Measurements from ENCODE around the gene ITPKB.

Gene ITPKB

DNA sequence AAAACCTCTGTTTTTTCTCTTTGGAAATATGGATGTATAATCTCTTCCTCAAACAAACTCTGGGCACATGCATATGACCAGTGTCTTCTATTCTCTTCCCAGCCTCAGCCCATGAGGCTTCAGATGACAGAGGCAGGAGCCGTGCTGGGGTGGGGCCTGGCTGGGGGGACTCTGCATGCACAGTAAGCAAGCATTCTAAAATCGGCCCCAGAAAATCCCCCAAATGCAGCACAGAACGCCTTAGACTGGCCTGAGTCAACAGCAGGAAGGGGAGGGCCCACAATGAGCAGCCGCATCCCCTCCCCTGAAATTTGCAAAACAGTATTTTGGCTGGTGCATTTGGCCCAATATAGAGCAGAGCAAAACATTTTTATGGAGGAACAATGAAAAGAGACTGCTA is 47.8 kb downstream of the ITPKB start:
- Mint-ChIP-seq H3K4me1 (peaks cover 97% of the 10 kb centered on the region), H3K36me3 (peaks cover 10% of the 10 kb centered on the region), H3K27ac (peak overlapping the region; percentile 99)

DNA sequence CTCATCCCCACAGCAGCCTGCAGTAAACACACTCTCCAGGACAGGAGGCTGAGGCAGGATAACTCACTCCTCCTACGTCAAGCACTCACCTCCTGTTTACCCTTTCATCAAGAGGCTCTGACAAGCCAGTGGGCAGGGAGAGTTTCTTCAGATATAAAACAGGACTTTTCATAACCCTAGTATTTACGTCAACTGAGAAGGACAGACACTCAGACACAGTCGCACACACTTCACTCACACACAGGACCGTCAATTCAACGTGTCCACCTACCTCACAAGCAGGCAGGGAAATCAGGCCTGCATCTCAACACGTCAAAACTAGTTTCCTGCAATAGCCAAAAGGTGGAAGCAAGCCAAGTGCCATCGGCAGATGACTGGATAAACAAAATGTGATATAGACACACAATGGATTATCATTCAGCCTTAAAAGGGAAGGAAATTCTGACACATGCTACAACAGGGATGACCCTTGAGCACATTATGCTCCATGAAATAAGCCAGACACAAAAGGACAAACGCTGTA is 48.6 kb downstream of the ITPKB start:
- Mint-ChIP-seq H3K27ac (peak overlapping the region; percentile 99), H3K9me3 (no peaks in the 10 kb centered on the region), H3K4me3 (peak overlapping the region; percentile 79), H3K4me1 (peaks cover 97% of the 10 kb centered on the region), H3K36me3 (peaks cover 10% of the 10 kb centered on the region), H3K27me3 (no peaks in the 10 kb centered on the region)

More for the DNA sequence above, 47.8 kb downstream of the ITPKB start:
- Mint-ChIP-seq H3K9me3 (no peaks in the 10 kb centered on the region), H3K27me3 (no peaks in the 10 kb centered on the region), H3K4me3 (peak overlapping the region; percentile 79)

DNA sequence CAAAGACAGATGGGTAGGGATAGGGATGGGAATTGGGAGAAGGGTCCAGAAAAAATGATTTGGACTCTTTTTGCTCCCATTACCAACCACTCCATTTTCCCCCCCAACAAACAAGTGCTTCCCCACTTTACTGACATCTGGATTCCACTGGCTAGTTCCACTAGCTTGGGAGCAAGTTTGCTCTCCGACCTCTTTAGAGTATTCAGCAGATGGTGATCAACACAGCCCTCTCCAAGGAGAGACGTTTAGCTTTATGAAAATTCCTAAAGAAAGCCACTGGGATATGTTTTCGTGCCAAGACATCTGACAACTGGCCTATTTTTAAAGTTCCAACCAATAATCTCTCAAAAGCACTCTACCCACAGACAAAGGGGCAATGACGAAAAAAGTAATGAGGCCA is 50.3 kb downstream of the ITPKB start:
- Mint-ChIP-seq H3K27me3 (no peaks in the 10 kb centered on the region), H3K4me1 (peaks cover 100% of the 10 kb centered on the region), H3K27ac (peak overlapping the region; percentile 99)

DNA sequence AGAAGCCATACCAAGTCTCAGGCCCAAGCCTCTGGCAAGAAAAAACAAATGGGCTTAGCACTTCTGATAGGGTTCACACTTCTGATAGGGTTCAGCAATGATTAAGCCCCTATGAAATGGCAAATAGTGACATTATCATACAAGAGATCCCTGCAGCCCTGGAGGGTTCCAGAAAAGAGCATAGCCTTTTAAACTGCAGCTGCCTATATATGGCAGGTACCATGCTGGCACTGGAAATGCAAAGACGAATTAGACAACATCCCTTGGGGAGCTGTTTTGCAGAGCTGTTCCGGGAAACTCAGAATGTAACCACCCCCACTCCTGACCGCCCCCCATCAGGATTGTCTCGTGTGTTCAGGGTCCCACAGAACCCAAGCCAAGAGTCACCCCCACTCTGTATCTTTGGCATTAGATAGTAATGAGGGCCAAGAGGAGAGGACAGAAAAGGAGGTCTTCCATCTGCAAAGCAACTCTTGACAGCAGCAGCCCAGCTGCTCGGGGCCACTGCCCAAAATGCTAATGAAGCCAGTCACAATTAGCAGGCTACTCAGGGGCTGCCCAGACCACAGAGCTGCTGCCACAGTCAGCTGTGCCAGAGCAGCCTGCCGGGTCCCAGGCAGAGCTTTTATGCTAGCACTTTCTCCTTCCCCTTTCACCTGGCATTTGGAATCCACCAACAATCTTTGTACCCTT is 50.9 kb downstream of the ITPKB start:
- Mint-ChIP-seq H3K4me1 (peaks cover 100% of the 10 kb centered on the region), H3K36me3 (peaks cover 17% of the 10 kb centered on the region), H3K27ac (peak overlapping the region; percentile 99), H3K9me3 (no peaks in the 10 kb centered on the region), H3K27me3 (no peaks in the 10 kb centered on the region), H3K4me3 (peak overlapping the region; percentile 47)

More for the DNA sequence above, 50.3 kb downstream of the ITPKB start:
- Mint-ChIP-seq H3K4me3 (peak overlapping the region; percentile 42), H3K36me3 (peaks cover 14% of the 10 kb centered on the region), H3K9me3 (no peaks in the 10 kb centered on the region)

DNA sequence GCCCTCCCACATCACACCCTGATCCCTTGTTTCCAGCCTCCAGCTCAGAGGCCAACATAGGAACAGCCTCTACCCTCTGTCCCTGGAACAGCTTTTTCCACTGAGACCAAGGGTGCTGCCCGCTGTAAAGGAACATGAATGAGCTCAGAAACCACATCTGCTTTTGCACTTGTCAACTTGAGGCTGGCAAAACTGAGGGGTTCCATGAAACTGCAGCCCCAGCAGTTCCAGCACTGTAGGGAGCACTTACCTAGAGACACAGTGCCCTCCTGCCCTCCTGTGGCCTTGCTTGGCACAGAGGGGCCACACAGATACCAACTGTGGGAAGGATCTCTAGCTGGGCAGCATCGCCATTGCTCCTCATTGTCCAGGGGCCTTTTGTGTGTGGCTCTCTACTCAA is 51.7 kb downstream of the ITPKB start:
- Mint-ChIP-seq H3K27me3 (no peaks in the 10 kb centered on the region), H3K36me3 (peaks cover 15% of the 10 kb centered on the region), H3K27ac (peak overlapping the region; percentile 94), H3K4me1 (peaks cover 100% of the 10 kb centered on the region), H3K4me3 (peak overlapping the region; percentile 47), H3K9me3 (no peaks in the 10 kb centered on the region)

DNA sequence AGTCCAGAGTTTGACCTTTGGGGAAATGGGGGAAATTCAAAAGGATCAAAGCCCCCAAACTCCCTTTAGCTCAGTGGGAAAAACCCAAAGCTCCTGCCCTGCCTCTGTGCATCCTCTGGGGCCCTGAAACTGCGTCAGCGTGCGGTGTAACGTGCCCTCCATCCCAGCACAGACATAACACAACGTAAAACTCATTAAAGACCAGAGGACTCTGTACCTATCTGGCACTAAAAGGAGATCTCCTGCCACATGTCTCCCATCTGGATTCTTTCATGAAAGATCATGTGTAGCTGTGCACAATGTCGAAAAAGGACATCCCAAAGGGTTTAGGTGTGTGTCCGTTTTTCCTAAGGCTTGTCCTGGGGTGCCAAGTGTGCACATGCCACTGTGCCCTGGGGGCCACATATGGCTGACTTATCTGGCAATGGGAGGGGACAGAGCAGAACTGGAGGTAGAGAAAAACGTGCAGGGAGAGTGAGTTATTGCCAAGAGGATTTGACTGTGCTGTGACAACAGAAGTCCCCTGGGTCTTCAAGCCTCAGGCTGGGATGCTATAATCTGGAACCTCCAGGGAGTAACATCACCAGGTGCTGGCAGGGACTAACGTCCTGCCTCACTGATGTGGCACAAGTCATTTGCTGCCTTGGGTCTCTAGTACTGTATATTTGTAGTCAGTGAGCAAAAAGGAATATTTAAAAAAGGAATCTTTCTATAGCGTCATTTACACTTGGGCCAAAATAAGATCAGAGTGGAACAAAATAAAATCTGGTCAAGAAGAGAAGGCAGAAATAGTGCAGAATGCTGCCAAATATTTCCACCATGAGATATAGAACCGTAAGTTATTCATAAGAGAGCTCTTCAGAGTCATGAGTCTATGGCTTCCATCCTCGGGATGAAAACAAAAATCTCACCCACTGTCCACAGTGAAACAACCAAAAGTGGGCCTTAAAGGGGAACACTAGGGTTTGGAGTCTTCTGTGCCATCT is 52.3 kb downstream of the ITPKB start:
- peaks cover 15% of the 10 kb centered on the region for H3K36me3 Mint-ChIP-seq
- H3K9me3 Mint-ChIP-seq, result no peaks in the 10 kb centered on the region
- no peaks in the 10 kb centered on the region for H3K27me3 Mint-ChIP-seq
- H3K4me3 Mint-ChIP-seq, result peak overlapping the region; percentile 47
- peaks cover 100% of the 10 kb centered on the region for H3K4me1 Mint-ChIP-seq
- H3K27ac Mint-ChIP-seq, result peak overlapping the region; percentile 94

DNA sequence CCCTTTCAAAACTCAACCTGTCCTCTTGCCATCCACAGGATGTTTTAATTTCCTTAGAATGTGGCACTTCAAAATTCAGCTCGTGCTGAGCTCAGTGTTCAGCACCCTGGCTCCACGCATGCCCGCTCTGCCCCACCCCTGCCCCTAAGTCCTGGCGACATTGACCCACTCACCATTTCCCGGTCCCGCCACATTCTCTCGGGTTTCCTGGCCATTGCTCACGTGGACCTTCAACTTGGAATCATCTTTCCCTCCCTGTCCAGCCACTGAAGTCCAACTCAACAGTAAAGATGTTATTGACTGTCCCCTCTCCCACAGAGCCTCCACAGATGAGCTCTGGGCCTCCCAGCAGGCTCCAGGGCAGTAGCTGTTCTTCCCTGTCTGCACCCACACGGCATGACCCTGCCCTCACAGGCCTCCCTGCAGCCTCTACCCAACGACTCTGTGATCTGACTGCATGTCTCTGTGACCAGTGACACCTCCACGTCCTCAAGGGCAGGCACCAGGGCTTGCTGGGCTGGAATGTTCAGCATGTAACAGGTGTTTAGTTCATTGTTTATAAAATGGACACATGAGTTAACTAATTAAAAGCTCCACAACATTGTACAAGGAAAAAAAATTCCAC is 53.8 kb downstream of the ITPKB start:
- Mint-ChIP-seq H3K4me1 (peaks cover 99% of the 10 kb centered on the region), H3K9me3 (no peaks in the 10 kb centered on the region), H3K36me3 (peaks cover 10% of the 10 kb centered on the region), H3K4me3 (peak overlapping the region; percentile 48), H3K27me3 (no peaks in the 10 kb centered on the region), H3K27ac (peak overlapping the region; percentile 96)

DNA sequence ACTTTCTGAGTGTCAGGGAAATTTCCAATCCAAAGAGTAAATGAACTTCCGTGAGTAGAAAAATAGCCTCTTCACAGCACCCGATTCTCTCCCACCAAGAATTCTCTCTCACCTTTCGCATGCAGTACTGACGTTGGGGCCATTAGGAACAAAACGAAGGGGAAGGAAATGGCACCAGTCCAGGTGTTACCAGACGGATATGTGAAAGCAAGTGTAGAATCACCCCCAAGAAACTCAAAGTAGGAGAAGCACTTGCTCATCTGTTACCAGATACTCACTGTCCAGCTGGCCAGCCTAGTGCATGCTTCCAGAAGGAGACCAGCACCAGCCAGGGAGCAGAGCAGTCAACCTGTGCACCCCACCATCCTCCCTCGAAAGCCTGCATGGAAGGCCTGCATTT is 55.1 kb downstream of the ITPKB start:
- H3K4me1 Mint-ChIP-seq, result peaks cover 99% of the 10 kb centered on the region
- H3K4me3 Mint-ChIP-seq, result peak overlapping the region; percentile 57
- H3K27me3 Mint-ChIP-seq, result no peaks in the 10 kb centered on the region
- H3K36me3 Mint-ChIP-seq, result peaks cover 9% of the 10 kb centered on the region
- H3K9me3 Mint-ChIP-seq, result no peaks in the 10 kb centered on the region
- peak overlapping the region; percentile 92 for H3K27ac Mint-ChIP-seq

DNA sequence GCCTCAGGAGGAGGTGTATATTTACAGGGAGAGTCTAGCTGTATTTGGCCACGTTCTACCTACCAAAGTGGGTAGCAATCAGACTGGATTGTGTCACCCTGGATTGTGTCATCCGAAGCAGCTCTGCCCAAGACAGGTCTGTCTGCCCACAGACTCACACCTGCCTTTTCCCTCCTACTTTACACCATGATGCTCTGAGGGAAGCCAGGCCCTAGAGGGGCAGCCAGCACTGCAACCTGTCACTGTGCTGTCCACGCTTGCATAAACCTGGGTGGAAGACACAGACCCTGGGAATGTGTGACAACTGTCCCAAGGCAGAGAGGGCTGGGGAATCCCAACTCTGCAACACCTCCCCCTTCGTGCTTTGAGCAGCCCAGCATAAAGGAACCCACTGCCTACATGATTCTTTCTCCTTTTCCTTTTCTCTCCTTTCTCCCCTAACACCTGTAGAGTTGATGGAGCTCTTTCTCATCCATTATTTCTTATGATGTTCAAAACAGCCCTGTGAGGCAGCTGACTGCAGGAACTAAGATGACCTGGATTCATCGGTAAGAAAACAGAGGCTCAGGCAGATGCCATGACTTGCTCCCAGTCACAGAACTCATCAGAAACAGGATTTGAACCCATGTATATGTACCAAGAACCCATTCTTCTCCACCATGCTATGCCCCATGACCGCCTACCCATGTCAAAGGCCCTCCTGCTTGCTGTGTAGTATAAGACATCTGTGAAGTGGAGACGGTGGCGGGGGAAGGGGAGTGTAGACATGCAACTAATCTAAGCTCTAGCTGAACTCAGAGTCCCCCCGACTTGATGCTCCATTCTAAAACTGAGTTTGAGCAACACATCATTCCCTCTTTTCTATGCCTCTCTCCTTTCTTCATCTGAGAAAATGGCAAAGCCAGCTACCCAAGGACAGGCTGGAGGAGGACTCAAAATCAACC is 55.9 kb downstream of the ITPKB start:
- Mint-ChIP-seq H3K36me3 (peaks cover 9% of the 10 kb centered on the region), H3K27ac (peak overlapping the region; percentile 92), H3K27me3 (no peaks in the 10 kb centered on the region), H3K4me1 (peaks cover 99% of the 10 kb centered on the region), H3K9me3 (no peaks in the 10 kb centered on the region), H3K4me3 (peak overlapping the region; percentile 28)

DNA sequence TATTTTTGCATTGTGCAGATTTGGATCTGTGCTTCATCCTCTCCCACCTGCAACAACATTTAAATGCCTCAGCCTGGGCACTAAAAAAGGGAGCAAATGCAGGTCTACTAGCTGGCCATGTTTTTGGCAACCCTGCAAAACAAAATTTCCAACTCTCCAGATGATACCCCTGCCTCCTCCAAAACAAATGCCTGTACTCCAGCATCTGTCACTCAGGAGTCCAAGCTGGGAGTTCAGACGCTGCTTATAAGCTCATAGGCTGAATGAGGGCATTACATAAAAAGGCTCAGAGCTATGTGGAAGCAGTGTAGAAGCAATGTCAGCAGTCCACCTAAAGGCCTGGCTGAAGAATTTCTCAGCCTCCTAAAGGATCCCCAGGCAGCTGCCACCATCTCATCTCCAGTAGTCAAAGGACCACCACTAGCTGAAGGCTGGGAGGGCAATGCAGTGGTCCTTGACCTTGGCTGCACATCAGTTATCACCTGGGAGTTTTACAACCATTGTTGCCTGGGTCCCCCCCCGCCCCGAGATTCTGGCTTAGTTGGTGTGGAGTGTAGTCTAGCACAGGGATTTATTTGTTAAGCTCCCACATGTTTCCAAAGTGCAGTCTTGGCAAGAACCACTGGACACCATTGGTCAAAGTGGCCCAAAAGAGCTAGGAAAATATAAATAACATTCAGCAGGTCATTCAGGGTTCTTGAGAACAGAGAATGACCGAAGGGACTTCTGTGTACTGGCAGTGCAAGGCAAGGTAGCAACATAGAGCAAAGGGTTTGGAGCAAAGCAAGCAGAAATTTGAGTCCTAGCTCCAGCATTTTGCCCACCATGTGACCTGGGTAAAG is 57.2 kb downstream of the ITPKB start:
- H3K27ac Mint-ChIP-seq, result peak overlapping the region; percentile 74
- no peaks in the 10 kb centered on the region for H3K9me3 Mint-ChIP-seq
- H3K4me1 Mint-ChIP-seq, result peaks cover 99% of the 10 kb centered on the region
- no peaks in the 10 kb centered on the region for H3K27me3 Mint-ChIP-seq
- H3K4me3 Mint-ChIP-seq, result no peak overlapping the region
- H3K36me3 Mint-ChIP-seq, result peaks cover 9% of the 10 kb centered on the region

DNA sequence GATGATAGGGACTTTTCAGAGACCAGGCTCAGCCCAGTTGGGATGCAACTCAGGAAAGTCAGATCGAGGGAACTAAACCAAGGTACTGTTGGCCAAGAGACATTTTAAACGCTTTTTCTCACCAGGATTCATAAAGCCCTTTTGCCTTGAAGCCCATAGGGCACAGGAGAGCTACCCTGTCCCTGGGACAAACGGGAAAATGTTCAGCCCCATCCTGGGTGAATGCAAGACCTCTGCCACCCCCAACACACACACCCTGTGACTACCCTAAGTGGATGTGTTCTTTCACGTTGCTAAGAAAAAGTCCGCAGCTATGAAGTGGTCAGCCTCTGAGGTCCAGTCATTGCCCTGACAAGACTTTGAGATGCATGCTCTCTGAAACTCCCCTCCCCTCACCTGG is 58.4 kb downstream of the ITPKB start:
- H3K27ac Mint-ChIP-seq, result peak overlapping the region; percentile 99
- no peaks in the 10 kb centered on the region for H3K27me3 Mint-ChIP-seq
- peaks cover 9% of the 10 kb centered on the region for H3K36me3 Mint-ChIP-seq
- H3K4me3 Mint-ChIP-seq, result peak overlapping the region; percentile 83
- no peaks in the 10 kb centered on the region for H3K9me3 Mint-ChIP-seq
- H3K4me1 Mint-ChIP-seq, result peaks cover 99% of the 10 kb centered on the region

DNA sequence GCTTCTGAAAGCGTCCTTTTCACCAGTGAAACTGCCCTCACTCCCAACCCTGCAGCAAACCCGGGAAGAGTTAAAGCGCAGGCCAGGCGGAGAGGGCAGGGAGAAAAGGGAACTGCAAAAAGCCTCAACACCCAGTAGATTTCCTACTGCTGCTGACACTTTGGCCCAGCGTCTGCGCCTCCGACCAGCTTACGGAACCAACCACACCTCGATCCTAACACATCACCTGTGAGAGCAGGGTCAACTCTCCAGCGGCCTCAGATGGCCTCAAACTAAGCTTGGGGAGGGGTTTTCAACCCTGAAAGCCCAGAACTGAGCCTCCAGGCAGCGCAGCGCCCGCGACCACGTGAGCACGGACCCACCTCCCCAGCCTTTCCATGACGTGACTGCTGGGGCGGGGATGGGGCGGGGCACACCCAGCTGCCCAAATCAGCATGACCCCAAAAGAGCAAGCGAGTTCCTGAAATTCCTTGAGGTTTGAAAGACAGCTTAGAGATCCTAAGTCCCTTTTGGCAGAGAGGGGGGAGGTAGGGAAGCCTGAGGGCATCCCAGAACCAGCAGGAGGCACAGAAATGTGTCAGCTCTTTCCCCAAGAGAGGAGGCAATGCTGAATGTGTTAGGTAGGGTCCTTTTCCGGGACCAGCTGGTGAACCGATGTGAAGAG is 59.1 kb downstream of the ITPKB start:
- Mint-ChIP-seq H3K9me3 (no peaks in the 10 kb centered on the region), H3K4me3 (peak overlapping the region; percentile 83), H3K27ac (peak overlapping the region; percentile 99), H3K27me3 (no peaks in the 10 kb centered on the region), H3K4me1 (peaks cover 99% of the 10 kb centered on the region), H3K36me3 (peaks cover 9% of the 10 kb centered on the region)

DNA sequence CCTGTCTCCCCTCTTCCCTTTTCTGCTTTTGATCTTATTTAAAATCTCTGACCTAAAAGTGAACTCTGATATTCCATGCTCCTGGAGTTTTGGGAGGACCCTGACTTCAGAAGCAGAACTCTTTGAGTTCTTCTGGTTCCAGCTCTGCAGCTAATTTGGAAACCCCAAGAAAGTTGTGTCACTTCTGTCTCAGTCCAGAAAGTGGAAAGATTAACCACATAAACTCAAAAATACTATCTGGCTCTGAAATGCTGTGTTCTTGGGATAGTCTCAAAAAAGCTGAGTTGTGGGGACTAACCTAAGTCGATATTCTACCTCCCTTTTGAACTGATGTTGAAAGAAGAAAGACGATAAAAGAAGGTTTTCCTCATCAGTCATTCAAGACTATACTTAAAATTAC is 59.8 kb downstream of the ITPKB start:
- Mint-ChIP-seq H3K36me3 (peaks cover 12% of the 10 kb centered on the region), H3K9me3 (no peaks in the 10 kb centered on the region), H3K27ac (peak overlapping the region; percentile 99)

More for the DNA sequence above, 59.8 kb downstream of the ITPKB start:
- Mint-ChIP-seq H3K27me3 (no peaks in the 10 kb centered on the region), H3K4me3 (peak overlapping the region; percentile 83), H3K4me1 (peaks cover 99% of the 10 kb centered on the region)
